ENCODE measurements around the gene CDCA4. TPM values are rescaled to one million over a fixed set of nuclear protein-coding genes. Genes with fewer than 3 reads are reported as not detected.
A peak's percentile ranks its signal among the peaks of the same experiment; 100 is the strongest.

CDCA4 gene
- total RNA-seq, 2 donors from 2014 or later, result 46.6 to 65.1 TPM

DNA sequence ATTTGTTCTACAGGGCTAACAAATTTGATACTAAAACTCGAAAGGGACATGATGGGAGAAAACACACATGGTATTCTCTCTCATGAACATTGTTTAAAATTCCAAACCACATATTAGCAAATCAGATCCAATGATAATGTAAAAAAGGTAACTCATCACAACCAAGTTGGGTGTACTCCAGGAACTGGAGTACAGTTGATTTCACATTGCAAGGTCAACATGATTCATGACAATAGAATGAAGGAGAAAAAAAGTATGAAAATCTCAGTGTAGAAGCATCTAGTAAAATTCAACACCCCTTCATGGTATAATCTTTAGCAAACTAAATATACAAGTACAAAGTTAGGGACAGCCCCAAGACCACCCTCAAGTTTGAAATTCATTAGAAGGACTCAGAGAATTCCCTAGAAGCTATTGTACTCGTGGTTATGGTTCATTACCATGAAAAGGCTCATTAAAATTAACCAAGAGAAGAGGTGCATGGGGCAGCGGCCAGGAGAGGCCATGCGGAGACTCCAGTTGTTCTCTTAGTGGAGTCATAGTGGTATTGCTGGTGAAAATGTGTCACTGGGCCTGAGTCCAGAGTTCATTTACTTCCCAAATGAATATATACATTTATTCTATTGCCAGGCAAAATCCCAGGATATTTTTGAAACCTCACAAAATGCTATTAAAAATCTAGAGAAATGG, 3.1 kb upstream of the CDCA4 start:
- Mint-ChIP-seq H3K27ac (no peak overlapping the region), H3K27me3 (ENCODE audit: insufficient read depth) (peaks cover 22% of the 10 kb centered on the region), H3K4me1 (peaks cover 13% of the 10 kb centered on the region), H3K36me3 (ENCODE audit: low read depth) (peaks cover 5% of the 10 kb centered on the region), H3K9me3 (no peaks in the 10 kb centered on the region), H3K4me3 (no peak overlapping the region)
- Histone ChIP-seq H3K9ac (ENCODE audit: extremely low read depth, low read length, poor library complexity, severe bottlenecking) (no peak overlapping the region), H3K4me1 (ENCODE audit: control insufficient read depth, insufficient read depth, low read length) (peaks cover 4% of the 10 kb centered on the region), H3K27ac (ENCODE audit: low read depth, low read length) (no peak overlapping the region), H3K9me3 (ENCODE audit: control insufficient read depth, low read length) (no peaks in the 10 kb centered on the region), H3K4me3 (ENCODE audit: low read length) (no peak overlapping the region), H3K36me3 (ENCODE audit: control insufficient read depth, insufficient read depth, low read length) (peaks cover 4% of the 10 kb centered on the region), H3K27me3 (ENCODE audit: control insufficient read depth, insufficient read depth, low read length, poor library complexity, severe bottlenecking) (no peaks in the 10 kb centered on the region)
- WGBS, 2 experiments (ENCODE audit: insufficient coverage in 1 of 2, insufficient read length in 1 of 2), result 57 to 78% methylated on average over 2 to 4 of the region's 4 CpGs
- TF ChIP-seq, protein P1, sequence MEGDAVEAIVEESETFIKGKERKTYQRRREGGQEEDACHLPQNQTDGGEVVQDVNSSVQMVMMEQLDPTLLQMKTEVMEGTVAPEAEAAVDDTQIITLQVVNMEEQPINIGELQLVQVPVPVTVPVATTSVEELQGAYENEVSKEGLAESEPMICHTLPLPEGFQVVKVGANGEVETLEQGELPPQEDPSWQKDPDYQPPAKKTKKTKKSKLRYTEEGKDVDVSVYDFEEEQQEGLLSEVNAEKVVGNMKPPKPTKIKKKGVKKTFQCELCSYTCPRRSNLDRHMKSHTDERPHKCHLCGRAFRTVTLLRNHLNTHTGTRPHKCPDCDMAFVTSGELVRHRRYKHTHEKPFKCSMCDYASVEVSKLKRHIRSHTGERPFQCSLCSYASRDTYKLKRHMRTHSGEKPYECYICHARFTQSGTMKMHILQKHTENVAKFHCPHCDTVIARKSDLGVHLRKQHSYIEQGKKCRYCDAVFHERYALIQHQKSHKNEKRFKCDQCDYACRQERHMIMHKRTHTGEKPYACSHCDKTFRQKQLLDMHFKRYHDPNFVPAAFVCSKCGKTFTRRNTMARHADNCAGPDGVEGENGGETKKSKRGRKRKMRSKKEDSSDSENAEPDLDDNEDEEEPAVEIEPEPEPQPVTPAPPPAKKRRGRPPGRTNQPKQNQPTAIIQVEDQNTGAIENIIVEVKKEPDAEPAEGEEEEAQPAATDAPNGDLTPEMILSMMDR (conservative IDR thresholded peaks at IDR 0.05), result no peak
- no peak for DNase-seq

DNA sequence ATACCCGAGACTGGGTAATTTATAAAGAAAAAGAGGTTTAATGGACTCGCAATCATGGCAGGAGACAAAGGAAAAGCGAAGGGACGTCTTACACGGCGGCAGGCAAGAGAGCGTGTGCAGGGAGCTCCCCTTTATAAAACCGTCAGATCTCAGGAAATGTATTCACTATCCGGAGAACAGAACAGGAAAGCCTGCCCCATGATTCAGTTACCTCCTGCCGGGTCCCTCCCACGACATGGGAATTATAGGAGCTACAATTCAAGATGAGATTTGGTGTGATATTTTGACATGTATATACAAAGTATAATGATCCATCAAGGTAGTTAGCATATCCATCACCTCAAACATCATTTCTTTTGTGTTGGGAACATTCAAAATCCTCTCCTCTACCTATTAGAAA, 2.3 kb upstream of the CDCA4 start:
- Histone ChIP-seq H3K4me1 (ENCODE audit: control insufficient read depth, insufficient read depth, low read length) (peaks cover 5% of the 10 kb centered on the region), H3K36me3 (ENCODE audit: control insufficient read depth, insufficient read depth, low read length) (peaks cover 6% of the 10 kb centered on the region), H3K27me3 (ENCODE audit: control insufficient read depth, insufficient read depth, low read length, poor library complexity, severe bottlenecking) (no peaks in the 10 kb centered on the region), H3K9me3 (ENCODE audit: control insufficient read depth, low read length) (no peaks in the 10 kb centered on the region), H3K9ac (ENCODE audit: extremely low read depth, low read length, poor library complexity, severe bottlenecking) (no peak overlapping the region), H3K4me3 (ENCODE audit: low read length) (no peak overlapping the region), H3K27ac (ENCODE audit: low read depth, low read length) (no peak overlapping the region)
- Mint-ChIP-seq H3K9me3 (no peaks in the 10 kb centered on the region), H3K4me3 (no peak overlapping the region), H3K27ac (no peak overlapping the region), H3K4me1 (peaks cover 18% of the 10 kb centered on the region), H3K27me3 (ENCODE audit: insufficient read depth) (peaks cover 15% of the 10 kb centered on the region), H3K36me3 (ENCODE audit: low read depth) (peaks cover 8% of the 10 kb centered on the region)
- TF ChIP-seq, protein P1 (conservative IDR thresholded peaks at IDR 0.05), result no peak
- no peak for DNase-seq
- 86 to 87% methylated on average over 9 to 11 of the region's 11 CpGs for WGBS, 2 experiments (ENCODE audit: insufficient coverage in 1 of 2, insufficient read length in 1 of 2)

DNA sequence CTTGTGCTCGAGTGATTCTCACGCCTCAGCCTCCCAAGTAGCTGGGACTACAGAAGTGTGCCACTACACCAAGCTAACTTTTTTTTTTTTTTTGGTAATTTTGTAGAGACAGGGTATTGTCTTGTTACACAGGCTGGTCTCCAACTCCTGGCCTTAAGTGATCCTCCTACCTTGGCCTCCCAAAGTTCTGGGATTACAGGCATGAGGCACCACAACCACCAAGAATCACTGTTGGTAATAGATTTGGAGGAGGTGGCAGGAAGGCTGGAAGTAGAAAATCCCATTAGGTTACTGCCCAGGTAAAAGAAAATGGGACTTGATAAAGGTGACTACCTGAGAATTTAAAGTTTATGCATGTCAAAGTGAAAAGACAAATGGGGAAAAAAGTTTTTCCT, 1.4 kb upstream of the CDCA4 start:
- no peak for DNase-seq
- H3K27ac Mint-ChIP-seq, result no peak overlapping the region
- Histone ChIP-seq H3K4me1 (ENCODE audit: control insufficient read depth, insufficient read depth, low read length) (peaks cover 5% of the 10 kb centered on the region), H3K27me3 (ENCODE audit: control insufficient read depth, insufficient read depth, low read length, poor library complexity, severe bottlenecking) (no peaks in the 10 kb centered on the region), H3K9ac (ENCODE audit: extremely low read depth, low read length, poor library complexity, severe bottlenecking) (peak overlapping the region; percentile 79), H3K9me3 (ENCODE audit: control insufficient read depth, low read length) (no peaks in the 10 kb centered on the region), H3K27ac (ENCODE audit: low read depth, low read length) (no peak overlapping the region), H3K4me3 (ENCODE audit: low read length) (peak overlapping the region; percentile 95), H3K36me3 (ENCODE audit: control insufficient read depth, insufficient read depth, low read length) (peaks cover 6% of the 10 kb centered on the region)
- H3K4me1 Mint-ChIP-seq, result peaks cover 22% of the 10 kb centered on the region
- no peaks in the 10 kb centered on the region for H3K9me3 Mint-ChIP-seq
- H3K4me3 Mint-ChIP-seq, result peak overlapping the region; percentile 93
- TF ChIP-seq, protein P1 (conservative IDR thresholded peaks at IDR 0.05), result no peak
- 86% methylated on average over 2 of the region's 2 CpGs; no CpG with 5 or more reads in 1 of the 2 experiments for WGBS, 2 experiments (ENCODE audit: insufficient coverage in 1 of 2, insufficient read length in 1 of 2)
- H3K36me3 Mint-ChIP-seq (ENCODE audit: low read depth), result peaks cover 11% of the 10 kb centered on the region
- H3K27me3 Mint-ChIP-seq (ENCODE audit: insufficient read depth), result peaks cover 8% of the 10 kb centered on the region

Measured in endodermal cell (in vitro differentiated cells).